T-helper 2 cell treated with Interferon-gamma antibody and Interleukin-4, amounts not matched to agents 5 μg/mL and 100 μg/mL, for 36 hours (primary cell): ENCODE data around the gene LRRC19.

Experiments used
- DNase-seq: peaks from one replicate; pipeline ENCODE4 v3.0.0; 2021; ENCODE audit warnings: low spot score
- H3K27ac Mint-ChIP-seq: one replicate; pipeline ENCODE4 v1.8.0; 2021; ENCODE audit warnings: mild to moderate bottlenecking, mixed read lengths
- H3K27me3 Mint-ChIP-seq: one replicate; pipeline ENCODE4 v1.8.0; 2021; ENCODE audit warnings: low read depth, mixed read lengths
- H3K36me3 Mint-ChIP-seq: one replicate; pipeline ENCODE4 v1.8.0; 2021; ENCODE audit warnings: low read depth, mixed read lengths
- H3K4me1 Mint-ChIP-seq: one replicate; pipeline ENCODE4 v1.8.0; 2021; ENCODE audit warnings: low read depth, mixed read lengths
- H3K4me3 Mint-ChIP-seq: one replicate; pipeline ENCODE4 v1.8.0; 2022; ENCODE audit warnings: mild to moderate bottlenecking, moderate library complexity, mixed read lengths
- H3K9me3 Mint-ChIP-seq: one replicate; pipeline ENCODE4 v1.8.0; 2021; ENCODE audit warnings: mixed read lengths

LRRC19 gene, protein sequence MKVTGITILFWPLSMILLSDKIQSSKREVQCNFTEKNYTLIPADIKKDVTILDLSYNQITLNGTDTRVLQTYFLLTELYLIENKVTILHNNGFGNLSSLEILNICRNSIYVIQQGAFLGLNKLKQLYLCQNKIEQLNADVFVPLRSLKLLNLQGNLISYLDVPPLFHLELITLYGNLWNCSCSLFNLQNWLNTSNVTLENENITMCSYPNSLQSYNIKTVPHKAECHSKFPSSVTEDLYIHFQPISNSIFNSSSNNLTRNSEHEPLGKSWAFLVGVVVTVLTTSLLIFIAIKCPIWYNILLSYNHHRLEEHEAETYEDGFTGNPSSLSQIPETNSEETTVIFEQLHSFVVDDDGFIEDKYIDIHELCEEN

DNA sequence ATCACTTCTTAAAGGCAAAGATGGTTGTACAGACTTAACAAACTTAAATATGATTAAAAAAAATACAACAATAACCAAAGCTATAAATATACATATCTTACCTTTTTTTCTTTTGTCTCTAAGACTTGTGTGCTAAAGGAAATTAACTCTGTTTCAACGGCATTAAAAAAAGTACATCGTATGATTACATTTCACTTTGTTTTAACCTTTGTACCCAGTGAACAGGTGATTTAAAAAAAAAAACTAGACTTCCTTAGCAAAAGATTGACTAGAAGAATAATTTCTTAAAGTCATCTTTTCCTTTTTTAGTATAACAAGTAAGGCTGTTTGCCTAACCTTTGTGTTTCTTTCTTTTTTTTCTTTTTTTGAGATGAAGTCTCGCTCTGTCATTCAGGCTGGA is at the start of gene LRRC19:
LRRC19 (minus strand) TSS at position 182 of the 400 bp plus-strand sequence. CDS start 5,978 bp downstream, outside the sequence.
- DNase-seq = no peak
- H3K27me3 Mint-ChIP-seq = no peaks in the 10 kb centered on the region
- no peaks in the 10 kb centered on the region for H3K36me3 Mint-ChIP-seq
- no peak within 1 kb of the TSS for H3K27ac Mint-ChIP-seq
- H3K9me3 Mint-ChIP-seq = no peaks in the 10 kb centered on the region
- no peak within 1 kb of the TSS for H3K4me3 Mint-ChIP-seq
- H3K4me1 Mint-ChIP-seq = no peaks in the 10 kb centered on the region

DNA sequence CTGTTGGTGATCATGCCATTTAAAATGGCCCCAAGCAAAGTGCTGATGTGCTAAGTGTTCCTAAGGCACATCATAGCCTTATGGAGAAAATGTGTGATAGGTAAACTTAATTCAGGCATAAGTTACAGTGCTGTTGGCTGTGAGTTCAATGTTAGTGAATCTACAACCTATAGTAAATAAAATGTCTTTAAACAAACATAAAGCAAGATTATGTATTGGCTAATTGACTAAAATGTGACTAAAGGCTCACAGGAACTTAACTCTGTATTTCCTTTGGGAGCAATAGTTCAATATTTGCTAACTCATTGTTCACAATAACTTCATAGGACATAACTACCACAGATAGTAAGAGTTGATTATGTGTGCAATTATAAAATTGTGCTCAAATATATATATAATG is 49.4 kb upstream of the LRRC19 start:
- no peaks in the 10 kb centered on the region for H3K4me1 Mint-ChIP-seq
- H3K9me3 Mint-ChIP-seq = no peaks in the 10 kb centered on the region
- H3K4me3 Mint-ChIP-seq = no peak overlapping the region
- H3K27me3 Mint-ChIP-seq = no peaks in the 10 kb centered on the region
- DNase-seq = no peak
- no peaks in the 10 kb centered on the region for H3K36me3 Mint-ChIP-seq
- H3K27ac Mint-ChIP-seq = no peak overlapping the region

DNA sequence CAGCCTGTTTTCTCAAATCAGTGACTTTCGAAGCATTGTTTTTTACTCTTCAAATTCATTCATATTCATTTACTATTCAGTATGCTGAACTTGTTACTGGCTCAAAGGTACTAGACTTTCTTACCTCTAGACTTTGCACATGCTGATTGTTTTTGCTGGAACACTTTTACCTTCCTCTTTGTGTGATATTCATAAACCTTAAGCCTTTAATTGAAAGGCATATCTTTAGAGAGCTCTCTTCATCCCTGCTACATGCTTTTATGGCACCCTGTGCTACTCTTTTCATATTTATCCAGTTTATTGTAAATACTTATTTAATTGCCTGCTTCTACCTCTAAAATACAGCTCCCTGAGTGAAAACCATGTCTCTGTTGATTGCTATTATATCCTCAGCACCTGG is 48.7 kb upstream of the LRRC19 start:
- no peak for DNase-seq
- H3K9me3 Mint-ChIP-seq = no peaks in the 10 kb centered on the region
- H3K27ac Mint-ChIP-seq = no peak overlapping the region
- no peaks in the 10 kb centered on the region for H3K4me1 Mint-ChIP-seq
- no peaks in the 10 kb centered on the region for H3K27me3 Mint-ChIP-seq
- no peak overlapping the region for H3K4me3 Mint-ChIP-seq
- H3K36me3 Mint-ChIP-seq = no peaks in the 10 kb centered on the region

DNA sequence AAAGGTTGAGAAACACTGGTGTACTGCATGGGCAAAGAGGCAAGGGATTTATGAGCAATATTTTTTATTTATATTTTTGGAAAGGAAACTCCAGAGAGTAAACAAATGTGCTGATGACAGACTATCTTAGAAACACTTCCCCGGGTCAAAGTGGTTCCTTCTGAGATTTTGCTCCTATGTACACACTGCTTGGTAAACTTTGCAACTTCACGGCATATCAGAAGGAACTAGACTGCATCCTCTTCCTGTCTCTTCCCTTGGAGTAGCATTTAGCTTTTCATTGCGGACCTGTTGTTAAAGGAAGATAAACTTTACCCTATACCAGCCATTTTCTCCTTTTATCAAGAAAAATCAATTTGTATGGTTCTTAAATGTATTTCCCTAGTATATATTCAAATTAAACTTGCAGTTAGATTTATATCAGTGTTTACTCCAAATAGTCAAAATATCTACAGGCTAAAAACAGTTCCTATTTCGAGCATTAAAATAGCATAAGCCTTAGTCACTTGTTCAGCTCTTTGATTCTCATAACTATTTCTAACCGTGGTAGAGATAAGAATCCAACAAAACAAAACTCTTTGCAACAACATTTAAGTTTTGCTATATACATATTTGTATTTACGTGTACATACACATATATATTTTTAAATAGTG is 48.0 kb upstream of the LRRC19 start:
- Mint-ChIP-seq H3K36me3 (no peaks in the 10 kb centered on the region), H3K27ac (no peak overlapping the region), H3K9me3 (no peaks in the 10 kb centered on the region), H3K4me1 (no peaks in the 10 kb centered on the region), H3K27me3 (no peaks in the 10 kb centered on the region), H3K4me3 (no peak overlapping the region)
- no peak for DNase-seq

DNA sequence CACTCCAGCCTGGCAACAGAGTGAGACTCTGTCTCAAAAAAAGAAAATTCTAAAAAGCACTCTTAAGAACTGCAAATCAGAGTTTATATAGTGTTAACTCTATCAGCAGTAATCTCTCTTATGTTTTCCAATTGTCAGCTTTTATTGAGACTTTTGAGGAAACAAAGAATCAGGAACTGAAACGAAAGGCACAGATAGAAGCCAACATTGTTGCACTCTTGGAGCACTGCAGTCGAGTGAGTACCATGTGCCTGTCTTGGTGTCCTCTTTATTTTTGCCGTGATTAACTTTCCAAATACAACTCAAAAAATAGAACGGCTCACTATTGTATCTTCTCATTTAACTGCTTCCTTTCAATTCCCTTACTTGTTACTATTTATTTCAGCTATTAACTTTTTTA is 41.7 kb upstream of the LRRC19 start:
- H3K4me3 Mint-ChIP-seq = no peak overlapping the region
- no peaks in the 10 kb centered on the region for H3K36me3 Mint-ChIP-seq
- DNase-seq = no peak
- H3K27me3 Mint-ChIP-seq = no peaks in the 10 kb centered on the region
- H3K4me1 Mint-ChIP-seq = no peaks in the 10 kb centered on the region
- no peaks in the 10 kb centered on the region for H3K9me3 Mint-ChIP-seq
- H3K27ac Mint-ChIP-seq = no peak overlapping the region

DNA sequence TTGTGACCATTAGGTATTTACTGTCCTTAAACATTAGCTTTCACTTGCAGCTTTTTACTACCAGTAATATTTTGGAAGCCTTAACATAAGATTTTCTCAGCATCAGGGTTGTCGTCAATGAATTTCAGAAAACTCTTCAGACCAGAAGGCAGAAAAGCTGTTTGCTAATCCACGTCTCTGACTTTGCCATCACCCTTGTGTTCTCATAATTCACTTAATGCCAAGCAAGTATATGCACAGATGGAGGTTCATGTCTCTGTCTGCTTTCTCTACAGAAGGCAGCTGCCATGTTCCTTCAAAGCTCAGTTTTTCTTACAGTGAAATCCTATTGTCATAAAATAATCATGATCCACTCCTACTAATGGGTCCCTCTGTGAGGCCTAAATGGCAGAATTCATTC is 37.7 kb upstream of the LRRC19 start:
- H3K27me3 Mint-ChIP-seq = no peaks in the 10 kb centered on the region

DNA sequence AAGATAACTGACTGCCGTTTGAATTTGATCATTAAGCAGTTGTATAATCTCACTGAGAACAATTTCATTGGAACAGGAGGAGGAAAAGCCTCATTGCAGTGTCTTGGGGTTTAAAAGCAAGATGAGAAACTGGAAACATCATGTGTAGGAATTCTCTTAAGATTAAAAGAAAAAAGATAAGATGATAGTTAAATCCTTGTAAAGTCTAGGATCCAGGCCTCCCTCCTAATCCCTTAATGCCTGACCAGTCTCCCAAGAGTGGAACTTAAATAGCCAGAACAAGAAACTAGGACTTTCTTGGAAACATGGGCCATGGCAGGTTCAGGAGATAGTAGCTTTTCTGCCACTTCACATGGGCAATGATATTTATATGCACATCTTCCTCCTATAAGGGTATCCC is 37.0 kb upstream of the LRRC19 start:
- Mint-ChIP-seq H3K4me3 (no peak overlapping the region), H3K4me1 (no peaks in the 10 kb centered on the region), H3K27ac (no peak overlapping the region), H3K27me3 (no peaks in the 10 kb centered on the region), H3K9me3 (no peaks in the 10 kb centered on the region), H3K36me3 (no peaks in the 10 kb centered on the region)
- no peak for DNase-seq

More for the DNA sequence above, 37.7 kb upstream of the LRRC19 start:
- Mint-ChIP-seq H3K36me3 (no peaks in the 10 kb centered on the region), H3K9me3 (no peaks in the 10 kb centered on the region), H3K27ac (no peak overlapping the region), H3K4me1 (no peaks in the 10 kb centered on the region), H3K4me3 (no peak overlapping the region)
- DNase-seq = no peak

DNA sequence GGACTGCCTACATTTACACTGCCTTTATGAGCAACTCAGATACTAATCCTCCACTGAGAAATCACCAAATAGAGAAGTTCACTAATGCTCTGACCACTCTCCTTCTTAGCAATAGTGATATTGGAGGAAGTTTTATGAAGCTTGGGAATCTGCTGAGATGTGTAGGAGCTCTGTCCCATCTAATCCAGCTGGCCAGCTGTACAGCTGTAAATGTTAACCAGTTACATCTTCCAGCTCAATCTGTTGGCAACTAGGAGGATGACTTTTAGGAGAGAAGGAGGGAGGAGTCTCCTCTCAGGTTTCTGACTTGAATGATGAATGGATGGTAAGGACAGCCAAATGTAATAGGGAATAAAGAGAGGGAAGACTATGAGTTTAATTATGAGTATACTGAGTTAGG is 36.3 kb upstream of the LRRC19 start:
- DNase-seq = no peak
- Mint-ChIP-seq H3K36me3 (no peaks in the 10 kb centered on the region), H3K4me1 (no peaks in the 10 kb centered on the region), H3K27me3 (no peaks in the 10 kb centered on the region), H3K9me3 (no peaks in the 10 kb centered on the region), H3K27ac (no peak overlapping the region), H3K4me3 (no peak overlapping the region)

DNA sequence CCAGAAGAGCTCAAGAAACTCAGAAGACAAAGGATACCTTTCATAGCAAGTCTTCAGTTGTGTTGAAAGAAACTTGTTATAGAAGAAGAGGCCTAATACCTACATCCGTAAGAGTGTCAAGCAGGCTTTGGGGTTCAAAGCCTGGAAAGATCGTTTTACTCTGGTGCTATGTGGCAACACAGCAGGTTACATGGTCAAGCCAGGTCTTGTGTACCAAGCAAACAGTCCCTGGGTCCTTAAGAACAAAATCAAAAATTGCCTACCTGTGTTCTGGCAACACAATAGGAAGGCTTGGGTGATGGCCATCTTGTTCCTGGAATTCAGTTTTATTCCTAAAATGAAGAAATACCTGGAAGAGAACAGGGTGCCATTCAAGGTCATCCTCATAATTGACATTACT is 32.0 kb upstream of the LRRC19 start:
- Mint-ChIP-seq H3K27ac (no peak overlapping the region), H3K27me3 (no peaks in the 10 kb centered on the region), H3K4me3 (no peak overlapping the region), H3K4me1 (no peaks in the 10 kb centered on the region), H3K36me3 (no peaks in the 10 kb centered on the region), H3K9me3 (no peaks in the 10 kb centered on the region)
- no peak for DNase-seq

DNA sequence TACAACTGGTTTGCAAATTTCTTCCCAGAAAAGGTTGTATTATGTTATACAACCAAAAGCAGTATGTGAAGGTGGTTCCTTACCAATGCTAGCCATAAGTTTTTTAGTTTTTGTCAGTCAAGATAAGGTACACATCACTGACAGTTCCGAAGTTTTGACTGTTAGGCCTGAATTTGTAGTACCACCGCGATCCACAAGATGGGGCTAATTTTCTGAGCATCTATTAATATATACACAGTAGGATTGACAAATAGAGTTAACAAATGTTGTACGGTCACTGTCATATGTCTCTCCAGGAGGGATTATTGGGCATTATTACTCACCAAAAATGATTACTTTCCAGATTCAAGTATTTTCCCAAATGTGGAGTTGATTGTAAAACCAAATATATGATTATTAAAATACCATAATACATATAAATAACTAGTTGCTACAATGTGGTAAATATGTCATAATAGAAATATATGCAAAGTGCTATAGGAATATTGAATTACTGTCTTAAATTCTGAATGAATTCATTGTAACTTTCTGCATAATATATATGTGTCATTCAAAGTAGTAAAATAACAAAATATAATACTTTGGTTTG is 28.4 kb upstream of the LRRC19 start:
- H3K36me3 Mint-ChIP-seq = no peaks in the 10 kb centered on the region
- DNase-seq = no peak
- H3K27ac Mint-ChIP-seq = no peak overlapping the region
- H3K27me3 Mint-ChIP-seq = no peaks in the 10 kb centered on the region
- H3K4me3 Mint-ChIP-seq = no peak overlapping the region
- H3K4me1 Mint-ChIP-seq = no peaks in the 10 kb centered on the region
- no peaks in the 10 kb centered on the region for H3K9me3 Mint-ChIP-seq

DNA sequence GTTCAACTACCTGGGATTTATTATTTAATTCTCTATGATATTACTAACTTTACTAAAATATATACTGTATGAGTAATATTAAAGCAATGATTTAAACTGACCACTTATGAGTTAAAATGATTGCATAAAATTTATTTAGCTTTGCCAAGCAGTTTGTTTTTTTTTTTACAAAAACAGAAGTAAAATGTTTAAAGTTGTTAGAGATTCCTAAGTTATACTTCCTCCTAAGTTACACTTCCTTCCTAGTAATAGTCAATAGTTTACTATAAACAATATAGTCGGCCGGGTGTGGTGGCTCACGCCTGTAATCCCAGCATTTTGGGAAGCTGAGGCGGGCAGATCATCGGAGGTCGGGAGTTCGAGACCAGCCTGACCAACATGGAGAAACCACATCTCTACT is 23.7 kb upstream of the LRRC19 start:
- H3K27me3 Mint-ChIP-seq = no peaks in the 10 kb centered on the region
- H3K36me3 Mint-ChIP-seq = peaks cover 8% of the 10 kb centered on the region
- no peak overlapping the region for H3K4me3 Mint-ChIP-seq
- H3K9me3 Mint-ChIP-seq = peaks cover 5% of the 10 kb centered on the region
- H3K4me1 Mint-ChIP-seq = no peaks in the 10 kb centered on the region
- DNase-seq = no peak
- H3K27ac Mint-ChIP-seq = no peak overlapping the region

DNA sequence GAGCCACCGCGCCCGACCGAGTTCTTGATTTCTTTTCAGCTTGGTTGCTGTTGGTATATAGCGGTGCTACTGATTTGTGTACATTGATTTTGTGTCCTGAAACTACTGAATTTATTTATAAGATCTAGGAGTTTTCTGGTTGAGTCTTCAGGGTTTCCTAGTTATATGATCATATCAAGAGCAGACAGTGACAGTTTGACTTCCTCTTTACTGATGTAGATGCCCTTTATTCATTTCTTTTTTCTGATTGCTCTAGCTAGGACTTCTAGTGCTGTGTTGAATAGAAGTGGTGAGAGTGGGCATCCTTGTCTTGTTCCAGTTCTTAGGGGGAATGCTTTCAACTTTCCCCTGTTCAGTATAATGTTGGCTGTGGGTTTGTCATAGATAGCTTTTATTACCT is 17.4 kb upstream of the LRRC19 start:
- Mint-ChIP-seq H3K4me1 (peaks cover 6% of the 10 kb centered on the region), H3K4me3 (no peak overlapping the region), H3K27ac (no peak overlapping the region), H3K27me3 (no peaks in the 10 kb centered on the region), H3K9me3 (peaks cover 5% of the 10 kb centered on the region), H3K36me3 (peaks cover 26% of the 10 kb centered on the region)
- no peak for DNase-seq

DNA sequence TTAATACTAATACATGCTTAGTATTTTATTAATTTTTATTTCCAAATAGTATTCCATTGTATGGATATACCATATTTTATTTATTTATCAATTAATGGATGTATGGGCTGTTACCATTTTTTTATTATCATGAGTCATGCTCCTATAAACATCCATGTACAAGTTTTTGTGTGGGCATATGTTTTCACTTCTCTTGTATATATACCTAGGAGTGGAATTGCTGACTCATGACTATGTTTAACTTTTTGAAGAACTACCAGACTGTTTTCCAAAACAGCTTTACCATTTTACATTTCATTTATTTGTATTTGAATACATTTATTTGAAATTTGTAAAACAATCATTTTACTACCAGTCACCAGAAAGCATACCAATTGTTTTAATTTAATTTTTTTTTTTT is 14.1 kb upstream of the LRRC19 start:
- Mint-ChIP-seq H3K4me1 (peaks cover 6% of the 10 kb centered on the region), H3K27ac (no peak overlapping the region), H3K36me3 (peaks cover 22% of the 10 kb centered on the region), H3K4me3 (no peak overlapping the region), H3K9me3 (peaks cover 3% of the 10 kb centered on the region), H3K27me3 (no peaks in the 10 kb centered on the region)
- DNase-seq = no peak

DNA sequence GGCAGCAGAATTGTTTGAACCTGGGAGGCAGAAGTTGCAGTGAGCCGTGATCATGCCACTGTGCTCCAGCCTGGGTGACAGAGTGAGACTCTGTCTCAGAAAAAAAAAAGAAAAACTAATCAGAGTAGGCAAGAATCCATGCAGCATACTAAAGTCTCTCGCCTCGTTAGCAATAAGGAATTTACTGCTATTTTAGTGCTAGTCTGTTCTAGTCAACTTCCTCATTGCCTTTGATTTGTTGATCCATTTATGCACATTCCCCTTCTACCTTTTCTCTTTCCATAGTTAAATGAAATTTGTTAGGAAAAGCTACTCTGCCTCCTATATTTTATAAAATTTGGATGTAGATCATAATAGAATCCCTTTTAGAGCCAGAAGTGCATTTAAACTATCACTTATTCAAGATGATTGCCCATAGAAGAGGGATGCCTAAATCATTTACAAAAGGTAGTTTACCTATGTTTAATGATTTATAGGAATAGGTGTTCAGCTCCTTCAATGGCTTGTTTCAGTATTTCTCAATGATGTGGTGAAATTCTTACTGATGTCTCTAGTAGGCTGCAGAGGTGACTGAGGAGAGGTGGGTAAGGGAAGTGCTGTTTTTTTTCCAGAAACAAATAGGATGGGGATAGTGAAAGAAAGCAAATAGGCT is 1.9 kb downstream of the LRRC19 start:
- H3K4me3 Mint-ChIP-seq = no peak overlapping the region
- no peak for DNase-seq
- H3K9me3 Mint-ChIP-seq = no peaks in the 10 kb centered on the region
- H3K36me3 Mint-ChIP-seq = no peaks in the 10 kb centered on the region
- no peaks in the 10 kb centered on the region for H3K27me3 Mint-ChIP-seq
- no peak overlapping the region for H3K27ac Mint-ChIP-seq
- no peaks in the 10 kb centered on the region for H3K4me1 Mint-ChIP-seq
